Caco-2 (cell line): ENCODE results near the gene PLB1. TPM values are rescaled to one million over a fixed set of nuclear protein-coding genes. Genes with fewer than 3 reads are reported as not detected.
A peak's percentile ranks its signal among the peaks of the same experiment; 100 is the strongest.

ENCODE experiments used
- BruUV-seq: library from RNA; stranded (reverse); fragments of 400-500 nt; replicated peaks from 2 replicates; lab custom pipeline; 2021; lab: Mats Ljungman, UMichigan
- CTCF ChIA-PET: fragments of 300-600 bp; sonication (Branson Sonifier 250); formaldehyde crosslinking; loops from one replicate; lab custom pipeline; 2022; ENCODE audit warnings: antibody characterized with exemption; lab: Charles Lee
- POLR2A ChIA-PET: fragments of 300-600 bp; sonication (Branson Sonifier 250); formaldehyde crosslinking; loops from one replicate; lab custom pipeline; 2022; ENCODE audit warnings: antibody characterized with exemption; lab: Charles Lee
- DNase-seq, 2 experiments: peaks; one replicate each; pipeline versions ENCODE4 v3.0.0 to v3.0.0-alpha.2; 2020 to 2022
- H3K27me3 ChIP-seq: replicated peaks from 2 replicates; pipeline ENCODE4 v1.6.0; 2011; ENCODE audit warnings: low read length; ENCODE audit not compliant: control insufficient read depth, insufficient read depth
- H3K36me3 ChIP-seq: 2 replicates; pipeline ENCODE4 v1.5.1; 2011; ENCODE audit warnings: low read length; ENCODE audit not compliant: control insufficient read depth, insufficient read depth
- H3K4me1 ChIP-seq: fragments of 250-450 bp; sonication (Bioruptor Pico); 2 replicates; pipeline ENCODE4 v1.5.1; 2020; ENCODE audit warnings: mild to moderate bottlenecking
- H3K4me3 ChIP-seq: 2 replicates; pipeline ENCODE4 v1.5.1; 2011; ENCODE audit warnings: low read depth, mild to moderate bottlenecking, control low read depth, low read length
- H3K9me3 ChIP-seq: fragments of 250-450 bp; sonication (Bioruptor Pico); 2 replicates; pipeline ENCODE4 v1.5.1; 2020; ENCODE audit warnings: mild to moderate bottlenecking, moderate library complexity
- H3K27ac Mint-ChIP-seq: one replicate; pipeline ENCODE4 v1.8.0; 2022; ENCODE audit warnings: mixed read lengths; ENCODE audit not compliant: unreplicated experiment
- H3K27me3 Mint-ChIP-seq: one replicate; pipeline ENCODE4 v1.8.0; 2022; ENCODE audit warnings: mixed read lengths; ENCODE audit not compliant: insufficient read depth, unreplicated experiment
- H3K36me3 Mint-ChIP-seq: one replicate; pipeline ENCODE4 v1.8.0; 2022; ENCODE audit warnings: mild to moderate bottlenecking, mixed read lengths; ENCODE audit not compliant: insufficient read depth, unreplicated experiment
- H3K4me1 Mint-ChIP-seq: one replicate; pipeline ENCODE4 v1.8.0; 2022; ENCODE audit warnings: low read depth, mixed read lengths; ENCODE audit not compliant: unreplicated experiment
- H3K4me3 Mint-ChIP-seq: one replicate; pipeline ENCODE4 v1.8.0; 2022; ENCODE audit warnings: mild to moderate bottlenecking, moderate library complexity, mixed read lengths; ENCODE audit not compliant: unreplicated experiment
- H3K9me3 Mint-ChIP-seq: one replicate; pipeline ENCODE4 v1.8.0; 2022; ENCODE audit warnings: mixed read lengths; ENCODE audit not compliant: unreplicated experiment
- CTCF ChIP-seq, 2 experiments: fragments of 200-600 bp in 1 of 2; IDR thresholded peaks; 1 replicate in 1 of 2; 2 replicates in 1 of 2; pipeline versions ENCODE4 v1.5.1 to v1.8.0; 2011 to 2022; ENCODE audit warnings: antibody characterized with exemption in 1 of 2, control low read depth in 1 of 2, inconsistent platforms in 1 of 2, low read depth in 1 of 2, low read length in 1 of 2, mild to moderate bottlenecking in 1 of 2, moderate library complexity in 1 of 2; ENCODE audit not compliant: insufficient read depth in 1 of 2, severe bottlenecking in 1 of 2, unreplicated experiment in 1 of 2
- intact Hi-C: fragments of 100-400 bp; cut with micrococcal nuclease; formaldehyde crosslinking; loops from one replicate; pipeline ENCODE4 v1.10.0; 2022; ENCODE audit not compliant: unreplicated experiment
- total RNA-seq: library from RNA; stranded (reverse); gene quantifications from 2 replicates; pipeline ENCODE4 v1.2.3, GENCODE V29; 2022

The PLB1 gene
- total RNA-seq, 1 experiment from 2014 or later: 2.8 TPM

DNA sequence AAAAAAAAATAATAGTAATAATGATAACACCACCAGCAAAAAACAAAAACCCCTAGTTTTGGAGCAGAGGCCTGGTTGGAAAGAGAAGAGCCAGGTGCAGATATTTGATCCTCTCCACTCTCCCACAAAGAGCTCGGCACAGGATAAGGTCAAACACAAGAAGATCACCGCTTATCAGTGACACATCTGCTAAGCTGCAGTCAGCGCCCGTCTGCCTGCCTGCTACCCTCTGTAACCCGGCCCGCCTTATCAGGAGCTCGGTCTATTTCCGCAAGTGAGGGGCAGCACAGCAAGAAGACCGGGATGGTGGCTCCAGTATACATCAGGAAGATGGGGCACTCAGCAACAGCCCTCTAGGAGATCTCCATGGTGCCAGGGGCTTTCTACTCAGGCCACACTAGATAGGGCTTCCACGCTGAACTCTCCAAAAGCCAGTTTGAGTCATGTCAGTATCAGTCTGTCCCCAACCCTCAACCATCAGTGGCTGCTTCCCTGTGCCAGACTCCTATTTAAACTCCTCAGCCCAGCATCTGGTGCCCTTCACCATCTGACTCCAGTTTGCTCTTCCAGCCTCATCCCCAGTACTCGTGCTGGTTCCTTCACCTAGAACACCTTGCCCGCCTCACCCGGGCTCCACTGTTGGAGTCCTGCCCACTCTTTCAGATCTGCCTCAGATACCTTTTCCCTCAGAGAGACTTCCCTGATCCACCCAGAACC, 188.4 kb downstream of the PLB1 start:
- intact Hi-C loops: no loop called here
- Histone ChIP-seq H3K9me3 (no peaks in the 10 kb centered on the region), H3K4me3 (no peak overlapping the region), H3K4me1 (peaks cover 38% of the 10 kb centered on the region), H3K27me3 (no peaks in the 10 kb centered on the region), H3K36me3 (no peaks in the 10 kb centered on the region)
- H3K4me1 Mint-ChIP-seq: peaks cover 50% of the 10 kb centered on the region
- H3K27me3 Mint-ChIP-seq: no peaks in the 10 kb centered on the region
- H3K9me3 Mint-ChIP-seq: peaks cover 25% of the 10 kb centered on the region
- peak overlapping the region; percentile 10 for H3K4me3 Mint-ChIP-seq
- no peaks in the 10 kb centered on the region for H3K36me3 Mint-ChIP-seq
- peak in 1 of 2 experiments; percentile 61 for DNase-seq
- POLR2A ChIA-PET: no interaction called here
- H3K27ac Mint-ChIP-seq: peak overlapping the region; percentile 93
- no TSS peak for BruUV-seq
- CTCF ChIA-PET: interaction anchor here (0.9 to 1.5 kb wide), 2 partner anchors 67 to 90 kb away, joined by 3 to 7 read pairs; partner anchors contain the start of gene PPP1CB
- no peak for TF ChIP-seq CTCF (IDR thresholded peaks at IDR 0.05; ENCODE audit: insufficient read depth in 1 of 2, low read depth in 1 of 2, low read length in 1 of 2, severe bottlenecking in 1 of 2, unreplicated experiment in 1 of 2)

DNA sequence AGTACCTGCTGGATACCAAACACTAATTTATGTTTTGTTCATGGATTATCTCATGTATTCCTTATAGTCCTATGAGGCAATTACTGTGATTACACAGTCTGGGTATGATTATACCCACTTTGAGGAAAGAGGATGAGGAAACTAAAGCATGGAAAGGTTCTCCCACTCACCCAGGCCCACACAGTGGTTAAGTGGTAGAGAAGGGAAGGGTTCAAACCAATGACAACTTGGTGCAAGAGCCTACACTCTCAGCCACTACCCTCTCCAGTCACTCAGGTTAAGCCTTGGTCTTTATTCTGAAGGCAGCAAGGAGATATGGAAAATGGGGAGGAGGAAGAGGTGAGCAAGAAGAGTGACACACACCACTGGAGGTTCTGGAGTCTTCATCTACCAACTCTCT, 191.3 kb downstream of the PLB1 start:
- POLR2A ChIA-PET: no interaction called here
- intact Hi-C loops: no loop called here
- Mint-ChIP-seq H3K4me1 (peaks cover 46% of the 10 kb centered on the region), H3K9me3 (peaks cover 25% of the 10 kb centered on the region), H3K27me3 (no peaks in the 10 kb centered on the region), H3K27ac (no peak overlapping the region), H3K4me3 (no peak overlapping the region), H3K36me3 (no peaks in the 10 kb centered on the region)
- Histone ChIP-seq H3K36me3 (no peaks in the 10 kb centered on the region), H3K4me3 (no peak overlapping the region), H3K9me3 (no peaks in the 10 kb centered on the region), H3K27me3 (no peaks in the 10 kb centered on the region), H3K4me1 (peaks cover 43% of the 10 kb centered on the region)
- no peak for DNase-seq
- CTCF ChIA-PET: no interaction called here
- no TSS peak for BruUV-seq
- TF ChIP-seq CTCF (IDR thresholded peaks at IDR 0.05; ENCODE audit: insufficient read depth in 1 of 2, low read depth in 1 of 2, low read length in 1 of 2, severe bottlenecking in 1 of 2, unreplicated experiment in 1 of 2): no peak

GRCh38 chr2:28687640-28688385, 192.0 kb downstream of the PLB1 start:
- BruUV-seq: no TSS peak
- Histone ChIP-seq H3K9me3 (no peaks in the 10 kb centered on the region), H3K4me1 (peaks cover 43% of the 10 kb centered on the region), H3K36me3 (no peaks in the 10 kb centered on the region), H3K27me3 (no peaks in the 10 kb centered on the region), H3K4me3 (no peak overlapping the region)
- no peak for DNase-seq
- ChIA-PET POLR2A (no interaction called here), CTCF (no interaction called here)
- Mint-ChIP-seq H3K27me3 (no peaks in the 10 kb centered on the region), H3K4me3 (no peak overlapping the region), H3K36me3 (no peaks in the 10 kb centered on the region), H3K27ac (no peak overlapping the region), H3K9me3 (peaks cover 25% of the 10 kb centered on the region), H3K4me1 (peaks cover 52% of the 10 kb centered on the region)
- intact Hi-C loops: no loop called here
- TF ChIP-seq CTCF (IDR thresholded peaks at IDR 0.05; ENCODE audit: insufficient read depth in 1 of 2, low read depth in 1 of 2, low read length in 1 of 2, severe bottlenecking in 1 of 2, unreplicated experiment in 1 of 2): no peak
